ENCODE results near the gene HK2.

HK2 gene

DNA sequence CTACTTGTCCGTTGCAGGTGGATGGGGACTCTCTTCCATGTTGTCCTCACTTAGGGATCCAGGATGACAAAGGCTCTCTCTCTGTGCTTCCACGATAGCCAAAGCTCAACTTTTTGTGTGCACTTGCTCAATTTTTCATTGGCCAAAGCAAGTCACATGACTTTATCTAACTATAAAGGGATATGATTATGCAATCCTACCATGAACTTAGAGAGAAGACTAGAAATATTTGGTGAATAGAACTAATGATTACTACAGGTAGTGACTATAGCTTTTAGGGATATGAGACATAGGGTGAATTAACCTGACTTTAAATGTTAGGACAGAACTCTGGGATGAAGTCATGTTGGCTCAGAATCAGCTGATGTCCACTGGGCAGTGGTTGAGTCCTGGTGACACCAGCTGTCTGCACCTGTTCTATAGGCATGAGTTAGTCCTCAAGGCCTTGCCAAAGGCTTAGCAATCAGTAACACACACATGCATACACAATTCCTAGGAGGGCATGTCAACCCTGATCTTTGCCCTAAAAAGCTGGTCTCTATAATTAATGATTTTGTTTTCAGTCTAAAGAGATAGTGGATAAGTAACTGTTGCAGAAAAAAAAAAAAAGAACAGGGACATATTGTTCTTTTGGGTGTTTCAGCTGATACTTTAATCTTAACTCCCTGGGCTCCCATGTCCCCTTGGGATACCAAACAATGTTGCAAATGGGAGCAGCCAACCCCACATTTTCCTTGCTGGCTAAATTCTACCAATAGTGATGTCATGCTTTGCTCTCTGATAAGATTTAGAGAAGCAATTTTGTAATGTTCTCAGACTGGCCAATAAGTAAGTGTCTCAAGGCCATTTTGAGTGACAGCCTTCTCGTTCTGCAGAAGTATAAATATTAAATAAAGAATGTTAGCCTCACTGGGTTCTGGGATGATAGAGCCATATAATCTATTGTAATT is 12.5 kb upstream of the HK2 start:
- H3K23ac ChIP-seq (ENCODE audit: low read length in 2 of 2): no peak overlapping the region
- no peak overlapping the region for H3K4ac ChIP-seq (ENCODE audit: low read depth in 1 of 2, low read length in 2 of 2)
- H3K9me3 ChIP-seq (ENCODE audit: control insufficient read depth, low read length): no peaks in the 10 kb centered on the region
- DNase-seq: peak; percentile 42
- 96% methylated on average over 1 of the region's 3 CpGs for WGBS
- no peak overlapping the region for H2AK5ac ChIP-seq (ENCODE audit: low read length, severe bottlenecking)
- H2BK12ac ChIP-seq (ENCODE audit: low read length in 2 of 2): no peak overlapping the region
- no peaks in the 10 kb centered on the region for H3K79me1 ChIP-seq (replicated peaks; ENCODE audit: low read length, poor library complexity, severe bottlenecking)
- no peak overlapping the region for H3K4me2 ChIP-seq (ENCODE audit: low read length, poor library complexity, severe bottlenecking)
- no peak overlapping the region for H4K8ac ChIP-seq (ENCODE audit: low read length)
- H3K14ac ChIP-seq (ENCODE audit: low read length in 2 of 2): no peak overlapping the region
- no peaks in the 10 kb centered on the region for H3K36me3 ChIP-seq (ENCODE audit: control insufficient read depth in 1 of 2, insufficient read depth in 2 of 2, low read depth in 1 of 2, low read length in 2 of 2)
- H4K91ac ChIP-seq (ENCODE audit: low read length): no peak overlapping the region
- H3K27ac ChIP-seq (ENCODE audit: low read length, poor library complexity, severe bottlenecking): no peak overlapping the region
- H2BK15ac ChIP-seq (ENCODE audit: low read depth, poor library complexity, severe bottlenecking): no peak overlapping the region
- H3K27me3 ChIP-seq (ENCODE audit: control insufficient read depth in 1 of 2, insufficient read depth in 1 of 2, low read length in 2 of 2): peaks cover 0 to 11% of the 10 kb centered on the region in 2 experiments
- H2BK5ac ChIP-seq (ENCODE audit: low read depth, low read length, poor library complexity, severe bottlenecking): no peak overlapping the region
- no peak overlapping the region for H2BK120ac ChIP-seq (ENCODE audit: low read depth, low read length)
- H3K18ac ChIP-seq (ENCODE audit: low read depth in 1 of 2, low read length in 2 of 2): no peak overlapping the region
- no peak overlapping the region for H2AFZ ChIP-seq (ENCODE audit: low read depth, low read length)
- H3K4me3 ChIP-seq (ENCODE audit: insufficient read depth in 1 of 2, low read depth in 1 of 2, low read length in 2 of 2): no peak overlapping the region
- H3K4me1 ChIP-seq (ENCODE audit: control insufficient read depth, insufficient read depth, low read depth, low read length): no peaks in the 10 kb centered on the region
- H3K9ac ChIP-seq (ENCODE audit: low read length): no peak overlapping the region

DNA sequence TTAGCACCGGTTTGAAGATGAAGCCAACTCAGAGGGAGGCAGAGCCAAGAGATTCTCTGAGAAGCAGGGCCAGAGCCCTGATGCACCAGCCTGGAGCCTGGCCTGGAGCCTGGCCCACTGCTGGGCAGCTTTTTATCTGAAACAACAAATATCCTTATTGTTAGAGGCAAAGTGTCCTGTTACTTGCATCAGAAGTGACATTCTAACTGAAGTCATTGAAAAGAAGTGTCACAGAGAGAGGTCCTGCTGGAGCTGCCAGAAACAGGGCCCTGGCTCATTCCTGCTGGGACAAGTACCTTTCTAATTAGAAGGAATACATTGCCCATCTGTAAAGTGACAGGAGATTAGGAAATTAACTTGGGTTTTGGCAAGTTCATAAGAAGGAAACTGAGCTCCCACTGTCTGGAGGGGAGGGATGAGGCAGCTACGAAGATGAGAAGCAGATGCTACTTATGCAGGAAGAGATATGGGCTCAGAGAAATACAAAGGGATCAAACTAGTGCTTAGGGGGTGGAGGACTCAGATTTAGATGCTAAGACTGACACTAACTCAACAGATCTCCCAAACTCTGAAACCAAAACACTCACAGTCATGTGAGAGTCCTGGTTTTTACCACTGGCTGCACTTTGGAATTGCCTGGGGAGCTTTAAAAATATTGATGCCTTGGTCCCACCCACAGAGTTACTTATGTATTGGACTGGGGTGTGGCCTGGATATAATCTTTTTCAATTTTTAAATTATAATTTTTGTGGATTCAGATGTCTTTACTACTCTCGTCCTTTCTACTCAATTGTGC is 11.0 kb upstream of the HK2 start:
- Histone ChIP-seq H3K14ac (ENCODE audit: low read length in 2 of 2) (no peak overlapping the region), H2BK120ac (ENCODE audit: low read depth, low read length) (no peak overlapping the region)
- 20% methylated on average over 2 of the region's 3 CpGs for WGBS

DNA sequence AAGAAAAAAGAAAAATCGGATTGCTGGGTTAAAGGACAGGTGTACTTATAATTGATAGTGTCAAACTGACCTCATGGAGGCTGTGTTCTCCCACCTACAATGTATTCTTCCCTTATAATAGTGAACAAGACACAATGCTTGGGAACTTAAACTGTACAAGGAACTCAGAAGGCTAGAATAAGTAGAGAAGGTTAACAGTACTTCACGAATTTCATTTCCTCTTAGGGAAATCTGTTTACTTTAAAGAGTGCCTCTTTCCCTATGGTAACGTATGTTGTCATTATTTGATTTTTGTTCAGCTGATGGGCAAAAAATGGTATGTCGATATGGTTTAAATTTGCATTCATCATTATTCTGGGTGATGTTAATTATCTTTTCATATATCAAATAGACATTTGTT is 9.2 kb upstream of the HK2 start:
- Histone ChIP-seq H4K91ac (ENCODE audit: low read length) (no peak overlapping the region), H4K8ac (ENCODE audit: low read length) (no peak overlapping the region), H3K4me1 (ENCODE audit: control insufficient read depth, insufficient read depth, low read depth, low read length) (no peaks in the 10 kb centered on the region), H3K4ac (ENCODE audit: low read depth in 1 of 2, low read length in 2 of 2) (no peak overlapping the region), H2BK12ac (ENCODE audit: low read length in 2 of 2) (no peak overlapping the region), H2BK5ac (ENCODE audit: low read depth, low read length, poor library complexity, severe bottlenecking) (no peak overlapping the region), H3K9ac (ENCODE audit: low read length) (no peak overlapping the region), H3K4me3 (ENCODE audit: insufficient read depth in 1 of 2, low read depth in 1 of 2, low read length in 2 of 2) (no peak overlapping the region), H2AFZ (ENCODE audit: low read depth, low read length) (no peak overlapping the region), H3K4me2 (ENCODE audit: low read length, poor library complexity, severe bottlenecking) (no peak overlapping the region), H3K27me3 (ENCODE audit: control insufficient read depth in 1 of 2, insufficient read depth in 1 of 2, low read length in 2 of 2) (peaks cover 0 to 14% of the 10 kb centered on the region in 2 experiments), H3K23ac (ENCODE audit: low read length in 2 of 2) (no peak overlapping the region), H3K14ac (ENCODE audit: low read length in 2 of 2) (no peak overlapping the region), H2AK5ac (ENCODE audit: low read length, severe bottlenecking) (no peak overlapping the region), H3K18ac (ENCODE audit: low read depth in 1 of 2, low read length in 2 of 2) (no peak overlapping the region), H3K27ac (ENCODE audit: low read length, poor library complexity, severe bottlenecking) (no peak overlapping the region), H2BK15ac (ENCODE audit: low read depth, poor library complexity, severe bottlenecking) (no peak overlapping the region), H2BK120ac (ENCODE audit: low read depth, low read length) (no peak overlapping the region), H3K79me1 (replicated peaks; ENCODE audit: low read length, poor library complexity, severe bottlenecking) (no peaks in the 10 kb centered on the region), H3K9me3 (ENCODE audit: control insufficient read depth, low read length) (no peaks in the 10 kb centered on the region), H3K36me3 (ENCODE audit: control insufficient read depth in 1 of 2, insufficient read depth in 2 of 2, low read depth in 1 of 2, low read length in 2 of 2) (no peaks in the 10 kb centered on the region)
- WGBS: 90% methylated on average over 1 of the region's 4 CpGs
- DNase-seq: no peak

More for the DNA sequence above, 11.0 kb upstream of the HK2 start:
- Histone ChIP-seq H3K9ac (ENCODE audit: low read length) (peak overlapping the region; percentile 58), H2BK15ac (ENCODE audit: low read depth, poor library complexity, severe bottlenecking) (no peak overlapping the region), H4K8ac (ENCODE audit: low read length) (no peak overlapping the region), H3K4ac (ENCODE audit: low read depth in 1 of 2, low read length in 2 of 2) (no peak overlapping the region), H2AFZ (ENCODE audit: low read depth, low read length) (no peak overlapping the region), H2BK12ac (ENCODE audit: low read length in 2 of 2) (no peak overlapping the region), H3K36me3 (ENCODE audit: control insufficient read depth in 1 of 2, insufficient read depth in 2 of 2, low read depth in 1 of 2, low read length in 2 of 2) (no peaks in the 10 kb centered on the region), H3K27me3 (ENCODE audit: control insufficient read depth in 1 of 2, insufficient read depth in 1 of 2, low read length in 2 of 2) (peaks cover 0 to 12% of the 10 kb centered on the region in 2 experiments), H2BK5ac (ENCODE audit: low read depth, low read length, poor library complexity, severe bottlenecking) (no peak overlapping the region), H3K79me1 (replicated peaks; ENCODE audit: low read length, poor library complexity, severe bottlenecking) (no peaks in the 10 kb centered on the region), H4K91ac (ENCODE audit: low read length) (peak overlapping the region; percentile 39), H3K23ac (ENCODE audit: low read length in 2 of 2) (no peak overlapping the region), H3K4me1 (ENCODE audit: control insufficient read depth, insufficient read depth, low read depth, low read length) (no peaks in the 10 kb centered on the region), H3K4me2 (ENCODE audit: low read length, poor library complexity, severe bottlenecking) (no peak overlapping the region), H3K27ac (ENCODE audit: low read length, poor library complexity, severe bottlenecking) (no peak overlapping the region), H2AK5ac (ENCODE audit: low read length, severe bottlenecking) (no peak overlapping the region), H3K4me3 (ENCODE audit: insufficient read depth in 1 of 2, low read depth in 1 of 2, low read length in 2 of 2) (no peak overlapping the region), H3K9me3 (ENCODE audit: control insufficient read depth, low read length) (no peaks in the 10 kb centered on the region), H3K18ac (ENCODE audit: low read depth in 1 of 2, low read length in 2 of 2) (peak overlapping the region in 1 of 2 experiments; percentile 83)
- no peak for DNase-seq

DNA sequence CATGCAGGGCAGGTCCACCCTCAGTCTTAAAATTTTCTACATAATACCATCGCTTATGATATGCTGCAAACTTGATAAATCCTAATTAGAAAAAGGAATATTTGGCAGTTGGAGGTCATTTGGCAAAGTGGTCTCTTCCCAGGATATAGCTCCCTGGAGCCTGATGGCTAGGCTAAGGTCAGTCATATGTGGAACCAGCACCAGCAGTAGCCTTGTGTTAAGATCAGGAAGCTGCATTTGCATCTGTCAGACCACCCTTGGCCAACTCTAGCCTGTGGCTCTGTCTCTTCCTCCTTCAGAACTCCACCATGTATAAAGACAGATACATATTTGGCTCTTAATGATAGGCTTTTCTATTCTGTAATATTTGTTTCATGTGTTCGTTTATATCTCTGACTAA is 5.4 kb upstream of the HK2 start:
- Histone ChIP-seq H2BK12ac (ENCODE audit: low read length in 2 of 2) (no peak overlapping the region), H2BK15ac (ENCODE audit: low read depth, poor library complexity, severe bottlenecking) (no peak overlapping the region), H2BK120ac (ENCODE audit: low read depth, low read length) (no peak overlapping the region), H3K14ac (ENCODE audit: low read length in 2 of 2) (no peak overlapping the region), H3K4me2 (ENCODE audit: low read length, poor library complexity, severe bottlenecking) (no peak overlapping the region), H3K36me3 (ENCODE audit: control insufficient read depth in 1 of 2, insufficient read depth in 2 of 2, low read depth in 1 of 2, low read length in 2 of 2) (no peaks in the 10 kb centered on the region), H3K4ac (ENCODE audit: low read depth in 1 of 2, low read length in 2 of 2) (no peak overlapping the region), H4K8ac (ENCODE audit: low read length) (no peak overlapping the region), H3K27ac (ENCODE audit: low read length, poor library complexity, severe bottlenecking) (no peak overlapping the region), H2AK5ac (ENCODE audit: low read length, severe bottlenecking) (no peak overlapping the region), H2BK5ac (ENCODE audit: low read depth, low read length, poor library complexity, severe bottlenecking) (no peak overlapping the region), H3K4me1 (ENCODE audit: control insufficient read depth, insufficient read depth, low read depth, low read length) (peaks cover 1% of the 10 kb centered on the region), H3K9ac (ENCODE audit: low read length) (no peak overlapping the region), H2AFZ (ENCODE audit: low read depth, low read length) (no peak overlapping the region), H3K27me3 (ENCODE audit: control insufficient read depth in 1 of 2, insufficient read depth in 1 of 2, low read length in 2 of 2) (peaks cover 0 to 5% of the 10 kb centered on the region in 2 experiments), H3K4me3 (ENCODE audit: insufficient read depth in 1 of 2, low read depth in 1 of 2, low read length in 2 of 2) (no peak overlapping the region), H3K79me1 (replicated peaks; ENCODE audit: low read length, poor library complexity, severe bottlenecking) (no peaks in the 10 kb centered on the region), H4K91ac (ENCODE audit: low read length) (no peak overlapping the region), H3K18ac (ENCODE audit: low read depth in 1 of 2, low read length in 2 of 2) (no peak overlapping the region), H3K23ac (ENCODE audit: low read length in 2 of 2) (no peak overlapping the region), H3K9me3 (ENCODE audit: control insufficient read depth, low read length) (no peaks in the 10 kb centered on the region)
- 100% methylated on average over 1 of the region's 2 CpGs for WGBS
- DNase-seq: no peak
